GM18951 (cell line): ENCODE results near the gene TWIST2.

Experiments used
- POLR2A ChIP-seq: IDR thresholded peaks from 4 replicates; pipeline ENCODE4 v1.6.1; 2011; ENCODE audit warnings: mild to moderate bottlenecking; ENCODE audit not compliant: insufficient read length, insufficient read depth; ENCODE audit errors: extremely low read depth
- in situ Hi-C: fragments of 300-500 bp; cut with MboI; formaldehyde crosslinking; loops from one replicate; pipeline ENCODE4 v1.12.0; 2022; ENCODE audit warnings: low sequenced_read_pairs, mixed read lengths, inconsistent platforms; ENCODE audit not compliant: unreplicated experiment

TWIST2 gene

DNA sequence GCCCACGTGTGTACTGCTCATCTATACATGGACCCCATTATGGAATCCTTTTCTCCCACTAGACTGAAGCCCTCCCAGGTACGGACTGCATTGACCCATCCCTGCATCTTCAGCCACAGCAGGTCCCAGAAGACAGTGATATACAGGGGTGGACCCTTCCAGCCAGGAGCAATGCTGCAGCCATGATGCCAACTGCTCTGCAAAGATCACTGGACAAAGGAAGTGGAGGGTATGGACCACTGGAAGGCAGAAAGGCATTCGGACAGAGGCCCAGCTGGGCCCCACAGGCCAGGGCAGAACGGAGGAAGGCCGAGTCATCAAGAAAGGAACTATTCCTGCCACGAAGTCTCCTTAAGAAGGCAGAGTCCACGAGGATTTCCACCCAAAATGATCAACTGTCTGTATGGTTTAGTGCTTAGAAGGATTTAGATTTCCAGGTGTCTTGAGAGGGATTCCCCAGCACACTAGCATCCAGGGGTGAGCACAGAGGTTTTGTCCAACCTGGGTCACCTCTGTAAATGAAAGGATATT is 93.4 kb downstream of the TWIST2 start:
- in situ Hi-C loops = no loop called here
- TF ChIP-seq POLR2A = no peak

DNA sequence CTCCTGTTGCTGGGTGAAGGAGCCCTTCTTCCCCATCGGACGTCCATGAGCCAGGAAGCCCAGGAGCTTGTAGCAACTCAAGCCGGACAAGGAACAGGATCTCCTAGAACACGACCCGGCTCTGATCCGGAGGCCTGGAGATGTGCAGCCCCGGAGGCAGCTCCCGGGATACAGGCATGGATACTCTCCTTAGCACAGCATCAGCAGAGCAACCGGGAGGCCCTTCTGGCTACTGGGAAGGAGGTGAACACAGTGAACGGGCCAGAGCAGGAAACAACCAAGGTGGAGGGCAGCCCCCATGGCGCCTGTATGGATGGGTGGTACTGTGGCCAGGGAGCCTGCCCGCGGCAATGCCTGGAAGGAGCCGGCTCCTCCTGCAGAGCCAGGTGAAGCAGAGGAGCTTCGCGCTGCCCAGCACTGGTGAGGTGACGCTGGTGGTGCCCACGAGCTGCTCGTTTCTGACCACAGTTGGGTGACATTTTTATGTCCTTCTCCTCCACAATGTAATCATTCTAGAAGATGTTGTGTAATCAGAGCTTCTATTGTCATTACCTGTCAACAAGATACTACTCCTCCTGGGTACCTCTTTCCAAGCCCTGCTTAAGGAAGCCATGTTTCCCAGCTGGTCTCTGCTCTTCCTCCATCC is 94.3 kb downstream of the TWIST2 start:
- in situ Hi-C loops = no loop called here
- TF ChIP-seq POLR2A = no peak

DNA sequence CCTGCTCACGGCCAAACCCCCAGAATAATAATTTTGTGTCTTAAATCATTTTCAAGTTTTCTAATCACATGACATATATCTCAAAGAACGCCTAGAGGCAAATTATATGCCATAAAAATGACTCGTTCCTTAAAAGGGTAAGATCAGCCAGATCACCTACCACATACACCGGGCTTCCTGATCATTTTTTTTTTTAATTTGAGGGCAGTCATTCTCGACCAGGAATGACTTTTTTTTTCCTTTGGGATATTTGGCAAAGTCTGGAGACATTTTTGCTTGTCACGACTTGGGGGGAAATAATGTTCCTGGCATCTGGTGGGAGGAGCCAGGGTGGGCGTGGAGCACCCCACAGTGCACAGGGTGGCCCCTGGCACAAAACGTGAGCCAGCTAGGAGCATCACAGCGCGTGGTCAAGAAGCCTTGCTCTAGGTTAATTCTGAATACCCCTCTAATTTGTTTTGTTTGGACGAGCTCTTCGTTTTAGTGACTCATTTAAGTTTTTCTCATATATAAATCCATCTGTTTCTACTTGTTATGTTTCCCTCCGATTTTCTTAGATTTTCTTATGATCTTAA is 94.9 kb downstream of the TWIST2 start:
- in situ Hi-C loops = no loop called here
- no peak for TF ChIP-seq POLR2A

DNA sequence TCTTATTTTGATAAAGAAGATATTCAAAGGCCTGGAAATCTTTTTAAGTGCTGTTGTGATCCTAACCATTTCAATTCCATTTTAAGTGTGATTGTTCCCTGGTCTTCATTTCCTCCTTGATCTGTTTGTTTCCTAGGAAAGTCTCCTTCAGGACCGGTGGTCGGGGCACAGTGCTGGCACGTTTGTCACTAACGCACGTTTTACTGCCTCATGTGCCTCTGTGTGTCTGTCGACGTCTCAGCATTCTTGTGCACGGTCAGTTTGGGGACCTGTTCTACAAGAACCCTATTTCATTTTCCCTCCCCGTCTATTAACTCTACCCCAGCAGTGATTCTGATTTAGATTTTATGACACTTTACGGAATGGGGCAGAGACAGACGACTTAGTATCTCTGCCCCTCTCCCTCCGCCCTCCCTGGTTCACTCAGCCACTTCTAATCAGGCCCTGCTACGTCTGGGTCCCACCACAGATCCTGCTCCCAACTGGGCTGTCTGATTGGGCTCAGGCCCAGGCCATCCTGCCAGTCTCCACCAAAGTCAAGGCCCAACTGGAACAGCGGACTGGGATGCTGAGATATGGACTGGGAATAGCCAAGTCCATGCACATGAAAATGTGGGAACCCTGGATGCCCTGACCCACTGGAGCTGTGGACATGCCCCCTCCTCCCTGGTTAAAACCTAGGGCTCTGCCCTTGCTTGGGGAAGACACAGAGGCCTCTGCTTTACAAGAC is 95.6 kb downstream of the TWIST2 start:
- in situ Hi-C loops = no loop called here
- no peak for TF ChIP-seq POLR2A

DNA sequence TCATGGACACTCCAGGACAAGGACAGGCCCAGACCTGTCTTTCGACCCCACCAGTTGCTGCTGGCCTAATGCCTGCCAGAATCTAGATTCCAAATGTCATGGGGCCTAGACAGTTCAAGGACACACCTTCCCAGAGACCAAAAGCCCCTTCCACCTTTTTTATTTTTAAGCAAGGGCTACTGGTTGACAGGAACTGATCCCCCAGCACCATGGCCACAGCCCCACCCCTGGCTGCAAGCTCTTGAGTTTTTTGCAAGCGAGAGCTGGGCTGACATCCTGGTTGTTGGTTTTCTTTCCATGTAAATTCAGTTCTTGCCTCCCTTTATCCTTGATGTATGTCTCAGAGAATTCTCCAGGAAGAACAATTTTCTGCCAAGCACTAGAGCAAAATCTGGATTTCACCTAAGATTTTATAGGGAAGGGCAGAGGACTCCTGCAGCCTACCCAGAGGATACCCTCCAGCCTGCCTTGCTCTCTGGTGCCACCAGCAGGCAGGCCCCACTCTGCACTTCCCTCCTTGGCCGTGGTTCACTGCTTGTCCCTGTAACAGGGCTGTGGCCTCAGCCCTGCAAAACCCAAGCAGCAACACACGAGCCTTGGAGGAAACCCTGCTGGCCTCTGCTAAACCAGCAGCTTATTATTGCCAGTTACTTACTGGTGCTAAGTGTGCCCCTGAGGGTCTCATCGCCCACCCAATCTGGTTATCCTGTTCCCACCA is 97.7 kb downstream of the TWIST2 start:
- TF ChIP-seq POLR2A = no peak
- in situ Hi-C loops = no loop called here

DNA sequence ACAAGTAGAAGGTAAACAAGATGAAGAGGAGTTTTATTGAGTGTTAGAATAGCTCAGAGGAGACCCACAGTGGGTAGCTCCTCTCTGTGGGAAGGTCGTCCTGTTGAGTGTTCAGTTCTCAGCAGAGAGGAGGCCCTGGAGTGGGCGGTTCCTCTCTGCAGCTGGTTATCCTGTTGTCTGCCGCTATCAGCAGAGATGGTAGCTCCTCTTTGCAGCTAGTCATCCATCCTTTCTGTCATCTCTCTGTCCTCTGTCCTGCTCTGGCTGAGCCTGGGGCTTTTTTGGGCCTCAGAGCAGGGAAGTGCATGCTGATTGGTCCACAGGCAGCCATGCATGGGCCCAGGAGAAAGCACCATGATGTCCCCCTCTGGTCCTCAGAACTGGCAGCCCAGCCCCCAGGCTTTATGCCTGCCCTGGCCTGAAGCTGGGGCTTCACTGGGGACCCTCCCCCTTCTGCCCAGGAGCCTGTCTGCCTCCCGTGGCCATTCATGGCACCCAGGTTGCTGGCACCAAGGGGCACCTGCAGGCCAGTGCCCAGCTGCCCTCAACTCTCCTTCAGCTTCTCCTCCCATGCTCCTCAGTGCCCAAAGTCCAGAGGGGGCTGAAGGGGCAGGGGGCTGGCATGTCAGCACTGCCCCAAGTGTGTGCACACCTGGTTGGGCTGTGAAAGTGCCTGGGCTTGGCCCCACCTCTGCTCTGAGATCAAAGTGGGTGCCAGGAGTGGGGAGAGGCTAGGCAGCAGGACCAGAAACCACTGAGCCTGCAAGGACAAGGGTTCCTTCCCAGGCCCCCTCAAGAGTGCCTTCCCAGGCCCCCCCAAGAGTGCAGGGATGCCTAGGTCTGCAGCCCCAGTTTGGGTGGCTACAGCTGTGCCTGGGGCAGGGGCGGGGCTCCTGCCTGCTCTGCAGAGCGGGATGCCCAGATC is 98.7 kb downstream of the TWIST2 start:
- in situ Hi-C loops = no loop called here
- no peak for TF ChIP-seq POLR2A

DNA sequence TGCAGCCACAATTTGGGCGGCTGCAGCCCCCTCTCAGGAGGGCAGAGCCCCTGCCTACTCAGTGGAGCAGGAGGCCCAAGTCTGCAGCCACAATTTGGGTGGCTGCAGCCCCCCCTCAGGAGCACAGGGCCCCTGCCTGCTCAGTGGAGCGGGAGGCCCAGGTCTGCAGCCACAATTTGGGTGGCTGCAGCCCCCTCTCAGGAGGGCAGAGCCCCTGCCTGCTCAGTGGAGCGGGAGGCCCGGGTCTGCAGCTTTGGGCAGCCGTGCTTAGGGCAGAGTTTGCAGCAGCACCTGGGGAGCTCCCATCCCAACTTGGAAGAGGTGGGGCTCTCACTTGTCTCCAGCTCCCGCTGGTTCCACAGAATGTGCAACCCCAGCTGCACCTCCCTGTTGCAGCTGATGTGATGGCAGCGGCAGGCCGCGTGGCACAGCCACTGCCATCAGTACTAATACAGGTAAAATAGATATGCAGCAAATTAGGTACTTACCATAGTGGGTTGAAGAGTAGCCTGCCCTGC is 99.4 kb downstream of the TWIST2 start:
- in situ Hi-C loops = no loop called here
- TF ChIP-seq POLR2A = no peak

DNA sequence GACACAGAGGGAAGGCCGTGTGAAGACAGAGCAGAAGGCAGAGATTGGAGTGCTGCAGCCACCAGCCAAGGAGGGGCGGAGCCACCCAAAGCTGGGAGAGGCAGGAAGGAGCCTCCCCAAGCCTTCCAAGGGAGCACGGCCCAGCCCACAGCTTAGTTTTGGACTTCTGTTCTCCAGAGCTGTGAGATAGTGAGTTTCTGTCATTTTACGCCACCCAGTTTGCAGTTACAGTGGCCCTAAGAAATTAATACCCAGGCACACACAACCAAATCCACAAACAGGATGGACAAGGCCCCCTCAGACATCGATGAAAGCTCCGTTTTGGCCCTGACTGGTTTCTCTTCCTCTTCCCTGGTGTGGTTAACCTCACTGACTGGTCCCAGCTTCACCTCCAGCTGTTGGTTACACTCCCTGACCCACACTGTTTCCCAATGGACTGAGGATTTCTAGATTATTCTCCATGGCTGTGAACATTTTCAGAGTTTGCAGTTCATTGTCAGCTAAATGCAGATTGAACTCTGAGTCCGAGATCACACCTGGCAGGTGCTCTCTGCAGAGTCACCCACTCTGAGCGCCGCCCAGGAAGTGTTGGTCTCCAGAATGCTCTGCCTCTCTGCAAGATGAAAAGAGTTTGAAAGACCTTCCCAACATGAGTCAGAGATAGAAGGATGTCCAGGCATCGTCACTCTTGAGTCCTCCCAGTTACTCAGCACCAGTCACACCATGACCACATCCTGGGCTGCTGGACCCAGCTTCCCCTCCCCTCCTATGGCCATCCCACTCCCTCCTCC is 100.2 kb downstream of the TWIST2 start:
- no peak for TF ChIP-seq POLR2A
- in situ Hi-C loops = no loop called here

DNA sequence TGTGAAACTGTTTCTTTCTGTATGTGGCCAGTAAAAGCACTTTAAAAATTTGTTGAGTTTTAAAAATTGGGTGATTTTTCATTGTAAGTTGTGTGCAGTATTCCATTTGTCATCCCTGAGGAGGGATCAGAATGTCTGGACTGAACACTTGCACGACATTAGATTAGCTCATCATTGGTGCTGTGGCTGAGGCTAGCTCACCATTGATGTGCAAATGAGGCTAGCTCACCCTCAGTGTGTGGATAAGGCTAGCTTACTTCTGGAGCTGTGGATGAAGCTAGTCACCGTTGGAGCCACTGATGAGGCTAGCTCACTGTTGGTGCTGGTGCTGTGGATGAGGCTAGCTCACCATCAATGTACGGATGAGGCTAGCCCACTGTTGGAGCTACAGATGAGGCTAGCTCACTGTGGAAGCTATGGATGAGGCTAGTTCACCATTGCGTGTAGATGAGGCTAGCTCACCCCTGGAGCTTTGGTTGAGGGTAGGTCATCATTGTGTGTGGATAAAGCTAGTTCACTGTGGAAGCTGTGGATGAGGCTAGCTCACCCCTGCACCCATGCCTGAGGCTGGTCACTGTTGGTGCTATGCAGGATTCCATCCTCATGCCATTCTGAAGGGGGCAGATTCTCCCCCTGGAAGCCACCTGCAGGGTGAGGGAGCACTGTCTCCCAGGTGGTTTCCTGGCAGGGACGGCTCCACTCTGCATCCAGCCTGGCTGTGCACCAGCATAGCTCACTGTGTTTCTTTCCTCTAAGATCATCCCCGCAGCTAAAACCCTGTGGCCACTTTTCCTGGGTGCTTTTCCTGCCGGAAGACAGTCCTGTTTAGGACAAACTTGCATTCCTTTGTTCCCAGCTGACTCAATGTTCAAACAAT is 101.1 kb downstream of the TWIST2 start:
- in situ Hi-C loops = no loop called here
- no peak for TF ChIP-seq POLR2A

DNA sequence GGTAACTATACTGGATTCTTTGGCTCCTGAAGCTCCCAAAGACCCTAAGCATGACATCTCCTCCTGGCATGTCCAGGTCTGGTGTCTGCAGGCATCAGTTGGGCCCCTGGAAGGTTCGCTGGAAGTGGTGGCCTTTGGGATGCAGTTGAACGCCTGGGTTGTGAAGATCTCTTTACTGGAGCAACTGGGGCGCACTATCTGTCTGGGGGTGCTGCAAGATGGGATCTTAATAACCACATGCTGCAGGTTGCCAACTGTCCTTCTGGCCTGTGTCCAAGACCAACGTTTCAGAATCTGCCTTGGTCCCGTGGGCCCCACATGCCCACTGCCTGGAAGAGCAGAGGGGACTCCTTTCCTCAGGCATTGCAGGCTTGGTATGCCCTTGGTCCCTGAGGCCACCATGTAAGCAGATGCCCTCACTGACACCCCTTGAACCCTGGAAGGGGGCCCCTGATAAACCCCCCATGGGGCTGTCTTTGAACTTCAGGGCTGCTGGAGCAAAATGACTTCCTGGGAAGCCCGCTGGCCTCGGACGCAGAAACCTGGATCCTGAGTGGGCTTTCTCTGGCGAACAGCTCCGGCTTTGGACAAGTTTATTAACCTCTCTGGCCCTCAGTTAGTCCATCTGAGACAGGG is 101.9 kb downstream of the TWIST2 start:
- no peak for TF ChIP-seq POLR2A
- in situ Hi-C loops = no loop called here
